ENCODE measurements around the gene ANKRD23. TPM values are rescaled to one million over a fixed set of nuclear protein-coding genes. Genes with fewer than 3 reads are reported as not detected.
A peak's percentile ranks its signal among the peaks of the same experiment; 100 is the strongest.

Gene ANKRD23
- polyA plus RNA-seq, 2 donors = 1.2 to 5.0 TPM

- H3K27ac ChIP-seq (ENCODE audit: low read depth in 2 of 2, low read length in 1 of 2) = peak overlapping the region; percentile 84 to 87
- H3K36me3 ChIP-seq (ENCODE audit: control insufficient read depth in 2 of 2, insufficient read depth in 2 of 2, low read length in 1 of 2) = peaks cover 7 to 24% of the 10 kb centered on the region in 2 donors
- peaks cover 0 to 4% of the 10 kb centered on the region in 2 donors for H3K4me1 ChIP-seq (ENCODE audit: control insufficient read depth in 2 of 2, insufficient read depth in 2 of 2, low read length in 1 of 2)
- no peaks in the 10 kb centered on the region for H3K27me3 ChIP-seq (ENCODE audit: control insufficient read depth in 1 of 2, insufficient read depth in 2 of 2, low read length in 2 of 2)
- WGBS, 2 donors = 13 to 14% methylated on average over 26 to 27 of the region's 27 CpGs
- H3K9me3 ChIP-seq (ENCODE audit: control insufficient read depth in 2 of 2, insufficient read depth in 1 of 2, low read depth in 1 of 2, low read length in 1 of 2) = no peaks in the 10 kb centered on the region
- peak overlapping the region; percentile 65 to 68 for H3K4me3 ChIP-seq (ENCODE audit: low read depth in 1 of 2, low read length in 2 of 2)
Measured at GRCh38 chr2:96856776-96857666, 13.2 kb upstream of the ANKRD23 start.

GRCh38 chr2:96853321-96853720 lies 9.5 kb upstream of the ANKRD23 start:
- Histone ChIP-seq H3K4me3 (ENCODE audit: low read depth in 1 of 2, low read length in 2 of 2) (no peak overlapping the region), H3K27me3 (ENCODE audit: control insufficient read depth in 1 of 2, insufficient read depth in 2 of 2, low read length in 2 of 2) (no peaks in the 10 kb centered on the region), H3K36me3 (ENCODE audit: control insufficient read depth in 2 of 2, insufficient read depth in 2 of 2, low read length in 1 of 2) (peaks cover 3 to 7% of the 10 kb centered on the region in 2 donors)

GRCh38 chr2:96852667-96853066 lies 8.8 kb upstream of the ANKRD23 start:
- Histone ChIP-seq H3K4me3 (ENCODE audit: low read depth in 1 of 2, low read length in 2 of 2) (no peak overlapping the region), H3K36me3 (ENCODE audit: control insufficient read depth in 2 of 2, insufficient read depth in 2 of 2, low read length in 1 of 2) (peaks cover 3 to 11% of the 10 kb centered on the region in 2 donors), H3K4me1 (ENCODE audit: control insufficient read depth in 2 of 2, insufficient read depth in 2 of 2, low read length in 1 of 2) (peaks cover 0 to 4% of the 10 kb centered on the region in 2 donors), H3K27ac (ENCODE audit: low read depth in 2 of 2, low read length in 1 of 2) (no peak overlapping the region), H3K9me3 (ENCODE audit: control insufficient read depth in 2 of 2, insufficient read depth in 1 of 2, low read depth in 1 of 2, low read length in 1 of 2) (no peaks in the 10 kb centered on the region), H3K27me3 (ENCODE audit: control insufficient read depth in 1 of 2, insufficient read depth in 2 of 2, low read length in 2 of 2) (no peaks in the 10 kb centered on the region)
- 95 to 96% methylated on average over 6 of the region's 6 CpGs for WGBS, 2 donors

More at GRCh38 chr2:96853321-96853720, 9.5 kb upstream of the ANKRD23 start:
- WGBS, 2 donors = 95 to 97% methylated on average over 15 of the region's 15 CpGs
- Histone ChIP-seq H3K27ac (ENCODE audit: low read depth in 2 of 2, low read length in 1 of 2) (no peak overlapping the region), H3K4me1 (ENCODE audit: control insufficient read depth in 2 of 2, insufficient read depth in 2 of 2, low read length in 1 of 2) (peaks cover 0 to 4% of the 10 kb centered on the region in 2 donors), H3K9me3 (ENCODE audit: control insufficient read depth in 2 of 2, insufficient read depth in 1 of 2, low read depth in 1 of 2, low read length in 1 of 2) (no peaks in the 10 kb centered on the region)

DNA sequence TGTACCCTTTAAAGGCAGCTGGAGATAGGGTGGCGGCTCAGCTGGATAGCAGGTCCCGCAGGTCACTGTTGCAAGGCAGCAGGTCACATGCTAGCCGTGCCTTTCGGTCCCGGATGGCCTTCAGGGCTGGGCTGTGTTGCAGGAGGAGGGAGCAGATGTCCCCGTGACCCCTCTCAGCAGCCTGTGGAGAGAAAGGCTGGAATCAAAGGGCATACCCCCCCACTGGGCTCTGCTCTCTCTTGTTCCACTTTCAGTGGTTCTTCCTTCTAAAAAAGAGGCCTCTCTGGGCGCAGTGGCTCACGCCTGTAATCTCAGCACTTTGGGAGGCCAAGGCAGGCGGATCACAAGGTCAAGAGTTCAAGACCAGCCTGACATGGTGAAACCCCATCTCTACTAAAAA lies 4.4 kb upstream of the ANKRD23 start:
- H3K36me3 ChIP-seq (ENCODE audit: control insufficient read depth in 2 of 2, insufficient read depth in 2 of 2, low read length in 1 of 2) = peaks cover 3 to 9% of the 10 kb centered on the region in 2 donors

GRCh38 chr2:96847586-96847985 lies 3.8 kb upstream of the ANKRD23 start:
- H3K4me3 ChIP-seq (ENCODE audit: low read depth in 1 of 2, low read length in 2 of 2) = no peak overlapping the region
- H3K27me3 ChIP-seq (ENCODE audit: control insufficient read depth in 1 of 2, insufficient read depth in 2 of 2, low read length in 2 of 2) = no peaks in the 10 kb centered on the region
- H3K27ac ChIP-seq (ENCODE audit: low read depth in 2 of 2, low read length in 1 of 2) = no peak overlapping the region
- 81 to 83% methylated on average over 10 of the region's 10 CpGs for WGBS, 2 donors
- no peaks in the 10 kb centered on the region for H3K9me3 ChIP-seq (ENCODE audit: control insufficient read depth in 2 of 2, insufficient read depth in 1 of 2, low read depth in 1 of 2, low read length in 1 of 2)
- H3K36me3 ChIP-seq (ENCODE audit: control insufficient read depth in 2 of 2, insufficient read depth in 2 of 2, low read length in 1 of 2) = peaks cover 3 to 8% of the 10 kb centered on the region in 2 donors
- no peaks in the 10 kb centered on the region for H3K4me1 ChIP-seq (ENCODE audit: control insufficient read depth in 2 of 2, insufficient read depth in 2 of 2, low read length in 1 of 2)

More for the DNA sequence above, 4.4 kb upstream of the ANKRD23 start:
- no peak overlapping the region for H3K4me3 ChIP-seq (ENCODE audit: low read depth in 1 of 2, low read length in 2 of 2)
- no peak overlapping the region for H3K27ac ChIP-seq (ENCODE audit: low read depth in 2 of 2, low read length in 1 of 2)
- 83 to 85% methylated on average over 9 of the region's 9 CpGs for WGBS, 2 donors
- H3K4me1 ChIP-seq (ENCODE audit: control insufficient read depth in 2 of 2, insufficient read depth in 2 of 2, low read length in 1 of 2) = no peaks in the 10 kb centered on the region
- no peaks in the 10 kb centered on the region for H3K9me3 ChIP-seq (ENCODE audit: control insufficient read depth in 2 of 2, insufficient read depth in 1 of 2, low read depth in 1 of 2, low read length in 1 of 2)
- H3K27me3 ChIP-seq (ENCODE audit: control insufficient read depth in 1 of 2, insufficient read depth in 2 of 2, low read length in 2 of 2) = no peaks in the 10 kb centered on the region

DNA sequence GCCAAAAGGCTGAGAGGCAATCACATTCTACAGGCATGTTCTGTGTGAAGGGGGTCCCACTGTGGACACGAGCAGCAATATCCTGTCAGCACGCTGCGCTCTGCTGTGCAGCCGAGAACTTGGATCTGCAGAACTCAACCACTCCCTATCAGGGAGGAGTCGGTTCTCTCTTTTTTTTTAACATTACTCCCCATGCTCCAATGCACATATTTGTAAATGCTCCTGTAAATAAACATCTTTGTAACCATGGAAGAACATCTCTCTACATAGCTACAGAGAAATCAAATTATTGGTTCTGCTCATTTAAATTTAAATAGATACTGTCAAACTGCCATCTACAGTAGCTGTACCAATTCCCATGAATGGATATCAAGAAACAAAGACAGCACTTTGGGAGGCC lies 3.0 kb upstream of the ANKRD23 start:
- no peaks in the 10 kb centered on the region for H3K4me1 ChIP-seq (ENCODE audit: control insufficient read depth in 2 of 2, insufficient read depth in 2 of 2, low read length in 1 of 2)
- H3K4me3 ChIP-seq (ENCODE audit: low read depth in 1 of 2, low read length in 2 of 2) = no peak overlapping the region
- H3K27ac ChIP-seq (ENCODE audit: low read depth in 2 of 2, low read length in 1 of 2) = no peak overlapping the region
- no peaks in the 10 kb centered on the region for H3K9me3 ChIP-seq (ENCODE audit: control insufficient read depth in 2 of 2, insufficient read depth in 1 of 2, low read depth in 1 of 2, low read length in 1 of 2)
- WGBS, 2 donors = 91 to 92% methylated on average over 5 of the region's 5 CpGs
- H3K27me3 ChIP-seq (ENCODE audit: control insufficient read depth in 1 of 2, insufficient read depth in 2 of 2, low read length in 2 of 2) = no peaks in the 10 kb centered on the region
- H3K36me3 ChIP-seq (ENCODE audit: control insufficient read depth in 2 of 2, insufficient read depth in 2 of 2, low read length in 1 of 2) = peaks cover 3 to 8% of the 10 kb centered on the region in 2 donors

- H3K4me3 ChIP-seq (ENCODE audit: low read depth in 1 of 2, low read length in 2 of 2) = no peak overlapping the region
- peaks cover 0 to 9% of the 10 kb centered on the region in 2 donors for H3K36me3 ChIP-seq (ENCODE audit: control insufficient read depth in 2 of 2, insufficient read depth in 2 of 2, low read length in 1 of 2)
- no peaks in the 10 kb centered on the region for H3K27me3 ChIP-seq (ENCODE audit: control insufficient read depth in 1 of 2, insufficient read depth in 2 of 2, low read length in 2 of 2)
- H3K9me3 ChIP-seq (ENCODE audit: control insufficient read depth in 2 of 2, insufficient read depth in 1 of 2, low read depth in 1 of 2, low read length in 1 of 2) = no peaks in the 10 kb centered on the region
- WGBS, 2 donors = 83 to 87% methylated on average over 14 to 17 of the region's 17 CpGs
- no peak overlapping the region for H3K27ac ChIP-seq (ENCODE audit: low read depth in 2 of 2, low read length in 1 of 2)
- H3K4me1 ChIP-seq (ENCODE audit: control insufficient read depth in 2 of 2, insufficient read depth in 2 of 2, low read length in 1 of 2) = peaks cover 3 to 6% of the 10 kb centered on the region in 2 donors
Measured at GRCh38 chr2:96844405-96844808, 586 bp upstream of the ANKRD23 start.

- H3K9me3 ChIP-seq (ENCODE audit: control insufficient read depth in 2 of 2, insufficient read depth in 1 of 2, low read depth in 1 of 2, low read length in 1 of 2) = no peaks in the 10 kb centered on the region
- H3K4me1 ChIP-seq (ENCODE audit: control insufficient read depth in 2 of 2, insufficient read depth in 2 of 2, low read length in 1 of 2) = peaks cover 3 to 11% of the 10 kb centered on the region in 2 donors
- H3K27me3 ChIP-seq (ENCODE audit: control insufficient read depth in 1 of 2, insufficient read depth in 2 of 2, low read length in 2 of 2) = no peaks in the 10 kb centered on the region
- 80 to 91% methylated on average over 7 of the region's 7 CpGs for WGBS, 2 donors
- H3K36me3 ChIP-seq (ENCODE audit: control insufficient read depth in 2 of 2, insufficient read depth in 2 of 2, low read length in 1 of 2) = peaks cover 0 to 7% of the 10 kb centered on the region in 2 donors
- H3K4me3 ChIP-seq (ENCODE audit: low read depth in 1 of 2, low read length in 2 of 2) = no peak overlapping the region
- no peak overlapping the region for H3K27ac ChIP-seq (ENCODE audit: low read depth in 2 of 2, low read length in 1 of 2)
Measured at GRCh38 chr2:96842600-96842999, 1.2 kb downstream of the ANKRD23 start.

DNA sequence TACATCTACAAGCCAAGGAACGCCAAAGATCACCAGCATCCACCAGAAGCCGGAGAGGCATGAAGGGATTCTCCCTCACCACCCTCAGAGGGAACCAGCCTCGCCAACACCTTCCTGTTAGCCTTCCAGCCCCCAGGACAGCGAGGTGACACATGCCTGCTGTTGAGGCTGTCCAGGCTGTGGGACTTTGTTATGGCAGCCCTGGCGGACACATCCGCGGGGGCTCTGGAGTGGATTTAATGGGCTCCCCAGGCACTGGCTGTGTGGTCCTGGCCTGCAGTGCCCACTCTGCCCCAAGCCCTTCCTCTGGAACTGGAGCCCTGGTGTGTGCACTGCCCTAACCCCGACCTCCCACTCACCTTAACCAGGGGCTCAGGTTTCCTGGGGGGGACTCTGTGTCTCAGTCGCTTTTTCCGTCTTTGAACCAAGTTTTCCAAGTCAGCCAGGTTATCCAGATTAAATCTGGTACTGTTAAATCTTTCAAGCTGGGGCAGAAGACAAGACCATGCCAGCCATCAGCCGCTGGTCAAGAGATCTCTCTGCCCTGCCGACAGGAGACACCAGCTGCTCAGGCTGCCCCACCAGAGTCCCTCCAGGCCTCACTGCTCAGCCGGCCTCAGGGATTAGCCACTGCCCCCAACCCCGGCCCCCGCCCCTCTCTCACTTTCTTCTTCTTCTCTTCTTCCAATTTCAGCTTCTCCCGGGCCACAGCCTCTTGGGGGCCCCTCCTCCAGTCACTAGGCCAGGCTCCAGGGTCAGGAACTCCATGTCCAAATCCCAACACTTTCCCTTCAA lies 1.9 kb downstream of the ANKRD23 start:
- no peak overlapping the region for H3K4me3 ChIP-seq (ENCODE audit: low read depth in 1 of 2, low read length in 2 of 2)
- H3K4me1 ChIP-seq (ENCODE audit: control insufficient read depth in 2 of 2, insufficient read depth in 2 of 2, low read length in 1 of 2) = peaks cover 3 to 11% of the 10 kb centered on the region in 2 donors
- H3K9me3 ChIP-seq (ENCODE audit: control insufficient read depth in 2 of 2, insufficient read depth in 1 of 2, low read depth in 1 of 2, low read length in 1 of 2) = no peaks in the 10 kb centered on the region
- no peaks in the 10 kb centered on the region for H3K27me3 ChIP-seq (ENCODE audit: control insufficient read depth in 1 of 2, insufficient read depth in 2 of 2, low read length in 2 of 2)
- H3K27ac ChIP-seq (ENCODE audit: low read depth in 2 of 2, low read length in 1 of 2) = no peak overlapping the region
- WGBS, 2 donors = 83 to 86% methylated on average over 16 of the region's 16 CpGs
- peaks cover 0 to 8% of the 10 kb centered on the region in 2 donors for H3K36me3 ChIP-seq (ENCODE audit: control insufficient read depth in 2 of 2, insufficient read depth in 2 of 2, low read length in 1 of 2)

All from esophagus (tissue), 2 donors.